ENCODE results near the gene FREY1.
"Not testable (repeated sequence)": the region's sequence is repeated elsewhere in the genome, so short reads cannot be mapped to it uniquely, and the experiment has no call there.

FREY1 gene

GRCh38 chr11:45915446-45915845, 8.4 kb upstream of the FREY1 start:
- DNase-seq (ENCODE audit: low read depth in 2 of 2): no peak

GRCh38 chr11:45913942-45914635, 7.0 kb upstream of the FREY1 start:
- DNase-seq (ENCODE audit: low read depth in 2 of 2): no peak

- no peak for DNase-seq (ENCODE audit: low read depth in 2 of 2)
Measured at GRCh38 chr11:45913514-45913913, 6.4 kb upstream of the FREY1 start.

GRCh38 chr11:45910623-45911022, 3.6 kb upstream of the FREY1 start:
- DNase-seq (ENCODE audit: low read depth in 2 of 2): no peak

- no peak for DNase-seq (ENCODE audit: low read depth in 2 of 2)
Measured at GRCh38 chr11:45909594-45910475, 2.8 kb upstream of the FREY1 start.

GRCh38 chr11:45907911-45908370, 870 bp upstream of the FREY1 start:
- no peak for DNase-seq (ENCODE audit: low read depth in 2 of 2)

GRCh38 chr11:45906096-45906682, 882 bp downstream of the FREY1 start:
- no peak for DNase-seq (ENCODE audit: low read depth in 2 of 2)

GRCh38 chr11:45905576-45905975, 1.5 kb downstream of the FREY1 start:
- not testable (repeated sequence) for DNase-seq (ENCODE audit: low read depth in 2 of 2)

GRCh38 chr11:45905095-45905494, 2.0 kb downstream of the FREY1 start:
- DNase-seq (ENCODE audit: low read depth in 2 of 2): no peak

- no peak for DNase-seq (ENCODE audit: low read depth in 2 of 2)
Measured at GRCh38 chr11:45904309-45904915, 2.7 kb downstream of the FREY1 start.

- DNase-seq (ENCODE audit: low read depth in 2 of 2): no peak
Measured at GRCh38 chr11:45902452-45903380, 4.4 kb downstream of the FREY1 start.

- DNase-seq (ENCODE audit: low read depth in 2 of 2): no peak
Measured at GRCh38 chr11:45901626-45902025, 5.4 kb downstream of the FREY1 start.

GRCh38 chr11:45900916-45901617, 6.0 kb downstream of the FREY1 start:
- no peak for DNase-seq (ENCODE audit: low read depth in 2 of 2)

- not testable (repeated sequence) for DNase-seq (ENCODE audit: low read depth in 2 of 2)
Measured at GRCh38 chr11:45900175-45900800, 6.8 kb downstream of the FREY1 start.

- peak; percentile 32 to 43 for DNase-seq (ENCODE audit: low read depth in 2 of 2)
Measured at GRCh38 chr11:45899448-45900174, 7.5 kb downstream of the FREY1 start.

- DNase-seq (ENCODE audit: low read depth in 2 of 2): no peak
Measured at GRCh38 chr11:45899086-45899447, 8.0 kb downstream of the FREY1 start.

GRCh38 chr11:45897556-45897955, 9.5 kb downstream of the FREY1 start:
- DNase-seq (ENCODE audit: low read depth in 2 of 2): no peak

GRCh38 chr11:45896422-45896984, 10.6 kb downstream of the FREY1 start:
- no peak for DNase-seq (ENCODE audit: low read depth in 2 of 2)
